HL-60 (cell line): Measurements from ENCODE around the gene TRMT112.
A peak's percentile ranks its signal among the peaks of the same experiment; 100 is the strongest.
"Not testable (repeated sequence)": the region's sequence is repeated elsewhere in the genome, so short reads cannot be mapped to it uniquely, and the experiment has no call there.

Experiments used
- DNase-seq, 2 experiments: peaks; one replicate each; pipeline ENCODE4 v3.0.0-alpha.2; 2010 to 2020; ENCODE audit warnings: low read depth in 1 of 2, low spot score in 1 of 2
- H3K27ac ChIP-seq: fragments of 250-450 bp; sonication (Bioruptor Pico); replicated peaks from 2 replicates; pipeline ENCODE4 v1.5.1; 2020; ENCODE audit warnings: mild to moderate bottlenecking, moderate library complexity
- H3K27me3 ChIP-seq: fragments of 250-450 bp; sonication (Bioruptor Pico); 2 replicates; pipeline ENCODE4 v1.5.1; 2021; ENCODE audit warnings: mild to moderate bottlenecking, moderate library complexity; ENCODE audit not compliant: insufficient read depth, poor library complexity, severe bottlenecking
- H3K4me3 ChIP-seq: replicated peaks from 2 replicates; pipeline ENCODE4 v1.5.1; 2011; ENCODE audit warnings: mild to moderate bottlenecking, control low read depth, low read length; ENCODE audit not compliant: insufficient read depth
- CTCF ChIP-seq: IDR thresholded peaks from one replicate; pipeline ENCODE4 v1.5.1; 2011; ENCODE audit warnings: low read length, control low read depth, inconsistent platforms; ENCODE audit not compliant: insufficient read depth
- GABPA ChIP-seq: IDR thresholded peaks from 2 replicates; pipeline ENCODE4 v1.6.1; 2012; ENCODE audit warnings: low read depth
- POLR2AphosphoS5 ChIP-seq: IDR thresholded peaks from 2 replicates; pipeline ENCODE4 v1.6.1; 2012; ENCODE audit warnings: low read depth
- SPI1 ChIP-seq: IDR thresholded peaks from 2 replicates; pipeline ENCODE4 v1.6.1; 2012; ENCODE audit warnings: low read depth, mild to moderate bottlenecking, borderline replicate concordance
- TF ChIP-seq, protein P1 (sequence below): IDR thresholded peaks from 2 replicates; pipeline ENCODE4 v1.6.1; 2012; ENCODE audit warnings: low read depth; ENCODE audit not compliant: insufficient replicate concordance

TRMT112 gene

DNA sequence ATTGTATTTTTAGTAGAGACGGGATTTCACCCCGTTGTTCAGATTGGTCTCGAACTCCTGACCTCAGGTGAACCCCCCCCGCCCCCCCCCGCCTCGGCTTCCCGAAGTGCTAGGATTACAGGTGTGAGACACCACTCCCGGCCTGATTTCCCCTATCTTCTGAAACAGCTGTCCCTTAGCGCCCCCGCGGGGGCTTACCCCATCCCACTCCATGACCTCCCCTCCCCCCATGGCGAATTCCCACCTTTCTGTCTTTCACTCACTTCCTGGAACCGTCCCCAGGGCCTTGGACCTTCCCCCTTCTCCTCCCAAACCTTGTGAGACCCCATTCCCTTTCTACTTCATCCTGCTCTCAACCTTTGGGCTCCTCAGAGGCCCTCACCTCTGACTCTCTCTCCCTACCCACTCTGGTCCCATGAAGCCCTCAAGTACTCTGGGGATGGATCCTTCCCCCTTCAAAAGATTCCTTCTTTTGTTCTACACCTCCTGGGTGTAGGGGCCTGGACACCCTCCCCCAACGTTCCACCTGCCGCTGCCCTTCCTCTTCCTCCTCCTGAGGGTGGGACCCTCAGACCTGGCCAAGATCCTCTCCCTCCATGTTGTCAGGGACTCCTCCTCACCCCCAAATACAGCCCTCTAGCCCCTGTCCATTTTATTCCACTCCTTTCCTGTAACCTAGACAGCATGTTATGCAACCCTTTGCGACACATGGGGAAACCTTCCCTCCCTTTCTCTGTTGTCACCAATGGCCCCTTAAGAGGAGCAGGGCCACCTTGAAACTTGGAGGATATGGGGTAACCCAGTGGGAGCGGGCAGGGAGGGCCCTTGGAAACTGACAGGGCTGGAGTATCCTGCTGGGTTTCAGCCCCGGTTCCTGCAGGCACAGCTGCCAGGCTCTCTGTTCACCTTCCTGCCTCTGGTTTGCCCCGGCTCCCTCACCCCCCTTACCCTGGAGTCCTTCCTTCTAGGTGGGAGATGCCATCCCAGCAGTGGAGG, 1.7 kb upstream of the TRMT112 start:
- no peaks in the 10 kb centered on the region for H3K27me3 ChIP-seq
- H3K4me3 ChIP-seq = peak overlapping the region; percentile 92
- peak; percentile 84 to 86 for DNase-seq
- peak; percentile 59; the same call in 1 of the 2 replicates for TF ChIP-seq POLR2AphosphoS5
- no peak for TF ChIP-seq SPI1
- H3K27ac ChIP-seq = peak overlapping the region; percentile 96

DNA sequence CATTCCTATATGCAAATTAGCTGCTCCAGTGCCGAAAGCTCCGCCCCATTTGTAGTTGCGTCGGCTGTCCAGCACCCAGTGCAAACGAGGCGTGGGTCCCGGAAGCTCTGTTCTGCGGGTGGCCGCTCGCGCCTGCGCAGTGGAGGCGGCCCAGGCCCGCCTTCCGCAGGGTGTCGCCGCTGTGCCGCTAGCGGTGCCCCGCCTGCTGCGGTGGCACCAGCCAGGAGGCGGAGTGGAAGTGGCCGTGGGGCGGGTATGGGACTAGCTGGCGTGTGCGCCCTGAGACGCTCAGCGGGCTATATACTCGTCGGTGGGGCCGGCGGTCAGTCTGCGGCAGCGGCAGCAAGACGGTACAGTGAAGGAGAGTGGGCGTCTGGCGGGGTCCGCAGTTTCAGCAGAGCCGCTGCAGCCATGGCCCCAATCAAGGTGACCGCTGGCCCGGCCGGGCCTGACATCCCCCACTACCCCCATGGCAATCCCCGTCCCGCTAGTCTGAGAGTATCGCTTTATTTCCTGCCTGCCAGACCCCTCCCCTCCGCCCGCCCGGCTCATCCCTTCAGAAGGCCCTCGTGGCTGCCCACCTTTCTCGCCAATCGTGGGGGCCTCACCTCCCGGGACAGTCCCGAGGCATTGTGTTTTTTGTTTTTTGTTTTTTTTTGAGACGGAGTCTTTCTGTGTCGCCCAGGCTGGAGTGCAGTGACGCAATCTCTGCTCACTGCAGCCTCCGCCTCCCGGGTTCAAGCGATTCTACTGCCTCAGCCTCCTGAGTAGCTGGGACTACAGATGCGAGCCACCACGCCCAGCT, 804 bp upstream of the TRMT112 start, which contains the start of gene PRDX5:
TSS of gene PRDX5 (plus strand) at position 161 of the 805 bp plus-strand sequence. CDS start at position 256, 95 bp downstream.
- no peaks in the 10 kb centered on the region for H3K27me3 ChIP-seq
- H3K4me3 ChIP-seq = peak within 1 kb of the TSS; percentile 92
- TF ChIP-seq GABPA (no peak), CTCF (peak; percentile 29), POLR2AphosphoS5 (peak; percentile 74), SPI1 (peak; percentile 49; the same call in 1 of the 2 replicates)
- TF ChIP-seq, protein P1, sequence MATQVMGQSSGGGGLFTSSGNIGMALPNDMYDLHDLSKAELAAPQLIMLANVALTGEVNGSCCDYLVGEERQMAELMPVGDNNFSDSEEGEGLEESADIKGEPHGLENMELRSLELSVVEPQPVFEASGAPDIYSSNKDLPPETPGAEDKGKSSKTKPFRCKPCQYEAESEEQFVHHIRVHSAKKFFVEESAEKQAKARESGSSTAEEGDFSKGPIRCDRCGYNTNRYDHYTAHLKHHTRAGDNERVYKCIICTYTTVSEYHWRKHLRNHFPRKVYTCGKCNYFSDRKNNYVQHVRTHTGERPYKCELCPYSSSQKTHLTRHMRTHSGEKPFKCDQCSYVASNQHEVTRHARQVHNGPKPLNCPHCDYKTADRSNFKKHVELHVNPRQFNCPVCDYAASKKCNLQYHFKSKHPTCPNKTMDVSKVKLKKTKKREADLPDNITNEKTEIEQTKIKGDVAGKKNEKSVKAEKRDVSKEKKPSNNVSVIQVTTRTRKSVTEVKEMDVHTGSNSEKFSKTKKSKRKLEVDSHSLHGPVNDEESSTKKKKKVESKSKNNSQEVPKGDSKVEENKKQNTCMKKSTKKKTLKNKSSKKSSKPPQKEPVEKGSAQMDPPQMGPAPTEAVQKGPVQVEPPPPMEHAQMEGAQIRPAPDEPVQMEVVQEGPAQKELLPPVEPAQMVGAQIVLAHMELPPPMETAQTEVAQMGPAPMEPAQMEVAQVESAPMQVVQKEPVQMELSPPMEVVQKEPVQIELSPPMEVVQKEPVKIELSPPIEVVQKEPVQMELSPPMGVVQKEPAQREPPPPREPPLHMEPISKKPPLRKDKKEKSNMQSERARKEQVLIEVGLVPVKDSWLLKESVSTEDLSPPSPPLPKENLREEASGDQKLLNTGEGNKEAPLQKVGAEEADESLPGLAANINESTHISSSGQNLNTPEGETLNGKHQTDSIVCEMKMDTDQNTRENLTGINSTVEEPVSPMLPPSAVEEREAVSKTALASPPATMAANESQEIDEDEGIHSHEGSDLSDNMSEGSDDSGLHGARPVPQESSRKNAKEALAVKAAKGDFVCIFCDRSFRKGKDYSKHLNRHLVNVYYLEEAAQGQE = peak; percentile 22
- peak within 1 kb of the TSS; percentile 96 for H3K27ac ChIP-seq
- DNase-seq = peak; percentile 97 to 98

DNA sequence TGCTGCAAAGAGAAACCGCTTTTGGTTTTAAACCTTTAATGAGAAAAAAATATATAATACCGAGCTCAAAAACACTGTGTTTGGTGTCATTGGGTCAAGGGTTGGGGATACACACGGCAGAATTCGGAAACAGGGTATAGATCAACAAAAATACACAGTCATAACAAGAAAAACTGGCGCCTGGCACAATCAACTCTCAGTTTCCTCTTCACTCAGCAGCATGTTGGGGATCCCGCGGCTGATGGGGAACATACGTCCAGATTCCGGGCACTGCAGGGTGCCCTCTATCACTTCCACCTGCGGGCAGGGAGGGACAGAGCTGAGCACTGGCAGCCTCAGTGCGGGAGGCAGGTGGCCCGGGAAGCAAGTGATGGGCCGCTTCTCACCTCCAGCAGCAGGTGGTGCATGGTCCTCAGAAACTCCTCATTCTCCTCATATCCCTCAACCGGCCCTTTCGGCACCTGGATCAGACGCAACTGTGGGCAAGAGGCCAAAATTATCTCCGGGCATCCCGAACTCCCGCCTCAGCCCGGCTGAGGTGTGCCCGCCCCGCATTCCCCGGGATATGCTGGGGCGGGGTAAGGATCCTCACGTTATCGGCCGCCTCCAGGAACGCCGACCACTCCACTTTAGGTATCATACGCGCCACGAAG, 561 bp downstream of the TRMT112 start:
- peak in 1 of 2 experiments; percentile 51 for DNase-seq
- Histone ChIP-seq H3K27ac (peak overlapping the region; percentile 96), H3K4me3 (peak overlapping the region; percentile 92), H3K27me3 (no peaks in the 10 kb centered on the region)
- TF ChIP-seq CTCF (no peak), SPI1 (no peak), POLR2AphosphoS5 (no peak), GABPA (no peak)
- TF ChIP-seq, protein P1 = no peak

GRCh38 chr11:64315667-64316526, 1.5 kb downstream of the TRMT112 start:
- DNase-seq, H3K27me3 ChIP-seq: not testable (repeated sequence)
- H3K27ac ChIP-seq = peak overlapping the region; percentile 96
- peak overlapping the region; percentile 92 for H3K4me3 ChIP-seq
